Muscle of leg (tissue), 11 donors: Measurements from ENCODE around the gene PRKCZ. TPM values are rescaled to one million over a fixed set of nuclear protein-coding genes. Genes with fewer than 3 reads are reported as not detected.

ENCODE experiments used
- DNase-seq: peaks from one replicate; pipeline ENCODE4 v3.0.0; 2013
- H3K27ac ChIP-seq: one replicate; pipeline ENCODE4 v1.5.1; 2013; ENCODE audit warnings: mild to moderate bottlenecking, low read length, control low read depth
- H3K27me3 ChIP-seq: one replicate; pipeline ENCODE4 v1.6.1; 2013; ENCODE audit warnings: low read length; ENCODE audit not compliant: control insufficient read depth, insufficient read depth
- H3K36me3 ChIP-seq: one replicate; pipeline ENCODE4 v1.6.1; 2013; ENCODE audit warnings: low read length; ENCODE audit not compliant: control insufficient read depth, insufficient read depth
- H3K4me1 ChIP-seq: one replicate; pipeline ENCODE4 v1.6.1; 2013; ENCODE audit warnings: low read length; ENCODE audit not compliant: control insufficient read depth, insufficient read depth
- H3K4me3 ChIP-seq: one replicate; pipeline ENCODE4 v1.5.1; 2013; ENCODE audit warnings: low read length, control low read depth
- H3K9me3 ChIP-seq: replicated peaks from 2 replicates; pipeline ENCODE4 v1.6.1; 2013; ENCODE audit warnings: low read depth, low read length; ENCODE audit not compliant: control insufficient read depth
- WGBS: methylation state at CpG from one replicate; pipeline ENCODE4 v1.1.5; 2013; ENCODE audit warnings: missing lambda C conversion rate; ENCODE audit not compliant: insufficient coverage; 5-methylcytosine and 5-hydroxymethylcytosine counted together
- polyA plus RNA-seq, 8 donors: library from polyadenylated mRNA; unstranded; fragments of 120-200 nt; gene quantifications; one replicate each; pipeline versions ENCODE4 v1.2.1 to v1.2.3, GENCODE V29; 2013; ENCODE audit warnings: inconsistent platforms in 1 of 8, low replicate concordance in 1 of 8; ENCODE audit not compliant: insufficient read length in 8 of 8, insufficient read depth in 1 of 8
- total RNA-seq: library from RNA; stranded (reverse); fragments of 120-200 nt; gene quantifications from one replicate; pipeline ENCODE4 v1.2.4, GENCODE V29; 2013

PRKCZ gene
- total and polyA plus RNA-seq, 9 donors: 4.0 to 10.5 (median 5.7) TPM

- 86% methylated on average over 13 of the region's 16 CpGs for WGBS
- H3K27me3 ChIP-seq: no peaks in the 10 kb centered on the region
- peaks cover 20% of the 10 kb centered on the region for H3K4me1 ChIP-seq
Measured at GRCh38 chr1:2101531-2101930, 51.3 kb downstream of the PRKCZ start.

GRCh38 chr1:2101946-2102345 lies 51.7 kb downstream of the PRKCZ start:
- H3K36me3 ChIP-seq: no peaks in the 10 kb centered on the region
- DNase-seq: no peak
- H3K4me3 ChIP-seq: no peak overlapping the region
- peaks cover 6% of the 10 kb centered on the region for H3K9me3 ChIP-seq
- peaks cover 20% of the 10 kb centered on the region for H3K4me1 ChIP-seq
- no peaks in the 10 kb centered on the region for H3K27me3 ChIP-seq
- no peak overlapping the region for H3K27ac ChIP-seq
- WGBS: 67% methylated on average over 3 of the region's 8 CpGs

More at GRCh38 chr1:2101531-2101930, 51.3 kb downstream of the PRKCZ start:
- Histone ChIP-seq H3K9me3 (peaks cover 6% of the 10 kb centered on the region), H3K4me3 (no peak overlapping the region), H3K36me3 (no peaks in the 10 kb centered on the region), H3K27ac (no peak overlapping the region)
- DNase-seq: no peak

- DNase-seq: no peak
Measured at GRCh38 chr1:2102753-2103152, 52.5 kb downstream of the PRKCZ start.

GRCh38 chr1:2103266-2103900 lies 53.2 kb downstream of the PRKCZ start:
- Histone ChIP-seq H3K9me3 (no peaks in the 10 kb centered on the region), H3K27me3 (no peaks in the 10 kb centered on the region), H3K4me1 (peaks cover 20% of the 10 kb centered on the region), H3K27ac (no peak overlapping the region), H3K4me3 (no peak overlapping the region), H3K36me3 (no peaks in the 10 kb centered on the region)
- no peak for DNase-seq
- 69% methylated on average over 13 of the region's 25 CpGs for WGBS

More at GRCh38 chr1:2102753-2103152, 52.5 kb downstream of the PRKCZ start:
- no peaks in the 10 kb centered on the region for H3K27me3 ChIP-seq
- H3K4me3 ChIP-seq: no peak overlapping the region
- 93% methylated on average over 8 of the region's 12 CpGs for WGBS
- H3K4me1 ChIP-seq: peaks cover 20% of the 10 kb centered on the region
- no peaks in the 10 kb centered on the region for H3K9me3 ChIP-seq
- no peaks in the 10 kb centered on the region for H3K36me3 ChIP-seq
- H3K27ac ChIP-seq: no peak overlapping the region

- peaks cover 20% of the 10 kb centered on the region for H3K4me1 ChIP-seq
- no peaks in the 10 kb centered on the region for H3K9me3 ChIP-seq
- no peaks in the 10 kb centered on the region for H3K36me3 ChIP-seq
- no peak for DNase-seq
- 38% methylated on average over 11 of the region's 22 CpGs for WGBS
- no peaks in the 10 kb centered on the region for H3K27me3 ChIP-seq
- H3K4me3 ChIP-seq: no peak overlapping the region
- no peak overlapping the region for H3K27ac ChIP-seq
Measured at GRCh38 chr1:2103901-2104590, 53.8 kb downstream of the PRKCZ start.

GRCh38 chr1:2104621-2105427 lies 54.6 kb downstream of the PRKCZ start:
- Histone ChIP-seq H3K9me3 (no peaks in the 10 kb centered on the region), H3K27ac (no peak overlapping the region), H3K4me3 (no peak overlapping the region), H3K27me3 (no peaks in the 10 kb centered on the region), H3K4me1 (peaks cover 13% of the 10 kb centered on the region), H3K36me3 (no peaks in the 10 kb centered on the region)
- WGBS: 71% methylated on average over 21 of the region's 32 CpGs
- no peak for DNase-seq

GRCh38 chr1:2105781-2106524 lies 55.7 kb downstream of the PRKCZ start:
- no peaks in the 10 kb centered on the region for H3K36me3 ChIP-seq
- no peak overlapping the region for H3K27ac ChIP-seq
- no peak for DNase-seq
- H3K4me1 ChIP-seq: peaks cover 3% of the 10 kb centered on the region
- no peaks in the 10 kb centered on the region for H3K9me3 ChIP-seq
- no peak overlapping the region for H3K4me3 ChIP-seq
- 83% methylated on average over 18 of the region's 19 CpGs for WGBS
- H3K27me3 ChIP-seq: no peaks in the 10 kb centered on the region

GRCh38 chr1:2106659-2107405 lies 56.6 kb downstream of the PRKCZ start:
- H3K27me3 ChIP-seq: peaks cover 3% of the 10 kb centered on the region
- no peaks in the 10 kb centered on the region for H3K9me3 ChIP-seq
- peaks cover 3% of the 10 kb centered on the region for H3K4me1 ChIP-seq
- H3K4me3 ChIP-seq: no peak overlapping the region
- no peak for DNase-seq
- no peaks in the 10 kb centered on the region for H3K36me3 ChIP-seq
- H3K27ac ChIP-seq: no peak overlapping the region
- WGBS: 68% methylated on average over 37 of the region's 37 CpGs

GRCh38 chr1:2107586-2108212 lies 57.5 kb downstream of the PRKCZ start:
- no peaks in the 10 kb centered on the region for H3K36me3 ChIP-seq
- 89% methylated on average over 13 of the region's 23 CpGs for WGBS
- H3K4me3 ChIP-seq: no peak overlapping the region
- H3K4me1 ChIP-seq: peaks cover 3% of the 10 kb centered on the region
- H3K27ac ChIP-seq: no peak overlapping the region
- H3K27me3 ChIP-seq: peaks cover 3% of the 10 kb centered on the region
- no peaks in the 10 kb centered on the region for H3K9me3 ChIP-seq
- DNase-seq: no peak
